LoVo (cell line): ENCODE results near the gene ZNF140.

ENCODE experiments used
- DNase-seq: peaks from one replicate; pipeline ENCODE4 v3.0.0-alpha.2; 2016; ENCODE audit warnings: low spot score

The ZNF140 gene

DNA sequence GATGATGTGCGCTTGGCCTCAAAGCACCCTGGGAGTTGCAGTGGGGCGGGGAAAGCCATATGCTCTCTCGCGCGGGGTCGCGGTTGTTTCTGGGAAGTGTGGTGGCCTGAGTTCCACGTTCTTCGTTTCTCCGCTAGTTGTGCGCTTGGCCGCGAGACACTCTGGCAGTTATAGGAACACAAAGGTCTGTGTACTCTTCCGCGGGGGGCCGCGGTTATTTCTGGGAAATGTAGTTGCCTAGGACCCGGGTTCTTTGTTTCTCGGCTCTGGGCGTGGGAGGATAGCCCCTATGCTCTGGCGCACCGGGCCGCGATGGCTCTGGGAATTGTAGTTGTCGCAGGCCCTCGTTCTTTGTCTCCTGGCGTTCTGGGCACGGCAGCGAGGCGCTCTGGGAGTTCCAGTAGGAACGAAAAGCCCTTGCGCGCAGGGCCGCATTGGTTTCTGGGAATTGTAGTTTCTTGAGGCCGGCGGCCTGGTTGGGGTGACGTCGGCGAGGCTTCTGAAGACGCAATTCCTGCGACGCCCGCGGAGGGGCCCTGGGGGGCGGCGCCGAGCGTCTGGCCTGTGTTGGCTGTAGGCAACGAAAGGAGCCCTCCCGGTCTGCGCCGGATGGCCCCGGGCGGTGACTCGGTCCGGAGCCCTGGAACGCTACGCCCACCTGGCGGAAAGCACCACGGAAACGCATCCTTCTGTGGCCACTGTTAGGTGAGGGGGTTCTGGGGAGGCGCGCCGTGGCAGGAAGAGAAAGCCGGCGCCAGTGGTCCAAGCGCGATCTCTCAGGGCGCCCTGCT lies at the start of gene ZNF140:
ZNF140 (plus strand) TSS at position 556 of the 791 bp plus-strand sequence. CDS start 398 bp downstream, outside the sequence.
- DNase-seq: no peak

DNA sequence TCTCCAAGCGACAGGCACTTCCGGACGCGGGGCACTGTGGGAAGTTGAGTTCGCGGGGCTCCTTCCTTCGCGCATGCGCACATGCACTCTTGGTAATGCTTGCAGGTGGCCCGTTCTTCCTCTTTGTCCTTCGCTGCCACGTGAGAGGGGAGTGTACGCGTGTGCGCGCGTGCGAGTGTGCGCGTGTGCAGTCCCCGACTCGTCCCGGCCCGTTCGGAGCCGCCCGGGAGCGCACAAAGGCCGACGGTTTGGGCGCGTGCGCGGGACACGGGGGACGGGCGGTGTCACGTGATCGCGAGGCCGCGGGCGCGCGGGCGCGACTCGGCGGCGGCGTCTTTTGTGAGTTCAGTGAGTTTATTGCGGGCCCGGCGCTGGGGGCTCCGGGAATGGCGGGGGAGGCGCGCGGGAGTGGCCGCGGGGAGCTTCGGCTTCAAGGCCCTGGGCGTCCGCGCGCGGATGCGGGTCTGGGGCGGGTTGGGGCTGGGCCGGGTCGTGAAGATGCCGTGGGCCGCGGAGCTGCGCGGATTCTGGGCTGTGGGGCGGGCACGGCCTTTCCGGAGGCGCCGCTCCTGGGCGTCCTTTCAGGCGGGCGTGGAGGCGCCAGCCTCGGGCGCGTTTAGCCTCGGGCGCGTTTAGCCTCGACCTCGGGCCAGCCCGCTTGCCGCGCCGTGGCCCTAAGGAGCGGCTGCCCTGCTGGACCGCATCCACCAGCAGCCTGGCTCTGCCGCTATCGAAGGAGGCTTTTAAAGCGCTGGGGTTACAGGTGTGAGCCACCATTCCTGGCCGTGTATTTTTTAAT lies 43.3 kb upstream of the ZNF140 start, which contains the start of gene ZNF84:
ZNF84 (plus strand) TSS at position 303 of the 799 bp plus-strand sequence. CDS start 3,959 bp downstream, outside the sequence.
- peak; percentile 81 for DNase-seq

DNA sequence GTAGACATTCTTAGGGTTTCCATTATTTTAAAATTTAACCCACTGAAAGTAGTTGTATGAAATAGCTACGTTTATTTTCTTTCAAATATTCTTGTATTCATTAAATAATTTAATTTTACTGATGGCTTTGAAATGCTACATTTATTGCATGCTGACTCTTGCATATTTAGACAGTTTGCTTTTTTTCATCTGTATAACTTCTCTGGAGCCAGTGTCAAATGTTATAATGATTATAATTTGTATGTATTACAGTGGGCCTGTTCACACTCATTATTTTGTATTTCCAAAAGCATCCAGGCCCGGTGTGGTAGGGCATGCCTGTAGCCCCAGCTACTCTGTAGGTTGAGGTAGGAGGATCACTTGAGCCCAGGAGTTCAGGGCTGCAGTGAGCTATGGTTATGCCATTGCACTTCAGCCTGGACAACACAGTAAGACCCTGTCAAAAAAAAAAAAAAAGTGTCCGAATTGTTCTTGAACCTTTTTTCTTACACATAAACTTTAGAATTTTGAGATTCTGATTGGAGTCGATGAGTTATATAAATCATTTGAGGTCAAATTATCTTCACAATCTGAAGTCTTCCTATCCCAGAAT lies 42.5 kb upstream of the ZNF140 start:
- no peak for DNase-seq

DNA sequence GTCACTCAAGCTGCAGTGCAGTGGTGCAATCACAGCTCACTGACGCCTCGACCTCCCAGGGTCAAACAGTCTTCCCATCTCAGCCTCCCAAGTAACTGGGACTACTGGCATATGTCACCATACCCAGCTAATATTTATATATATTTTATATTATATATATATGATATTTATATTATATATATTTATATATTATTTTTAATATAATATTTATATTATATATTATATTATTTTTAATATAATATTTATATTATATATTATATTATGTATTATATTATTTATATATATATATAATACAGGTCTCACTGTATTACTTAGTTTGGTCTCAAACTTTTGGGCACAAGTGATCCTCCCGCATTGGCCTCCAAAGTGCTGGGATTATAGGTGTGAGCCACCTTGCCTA lies 34.0 kb upstream of the ZNF140 start:
- DNase-seq: no peak

DNA sequence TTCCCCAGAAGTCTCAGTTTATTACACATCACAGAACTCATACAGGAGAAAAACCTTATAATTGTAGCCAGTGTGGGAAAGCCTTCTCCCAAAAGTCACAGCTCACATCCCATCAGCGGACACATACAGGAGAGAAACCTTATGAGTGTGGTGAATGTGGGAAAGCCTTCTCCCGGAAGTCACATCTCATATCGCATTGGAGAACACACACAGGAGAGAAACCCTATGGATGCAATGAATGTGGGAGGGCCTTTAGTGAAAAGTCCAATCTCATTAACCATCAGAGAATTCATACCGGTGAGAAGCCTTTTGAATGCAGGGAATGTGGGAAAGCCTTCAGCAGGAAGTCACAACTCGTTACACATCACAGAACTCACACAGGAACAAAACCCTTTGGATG lies 23.3 kb upstream of the ZNF140 start:
- DNase-seq: no peak

DNA sequence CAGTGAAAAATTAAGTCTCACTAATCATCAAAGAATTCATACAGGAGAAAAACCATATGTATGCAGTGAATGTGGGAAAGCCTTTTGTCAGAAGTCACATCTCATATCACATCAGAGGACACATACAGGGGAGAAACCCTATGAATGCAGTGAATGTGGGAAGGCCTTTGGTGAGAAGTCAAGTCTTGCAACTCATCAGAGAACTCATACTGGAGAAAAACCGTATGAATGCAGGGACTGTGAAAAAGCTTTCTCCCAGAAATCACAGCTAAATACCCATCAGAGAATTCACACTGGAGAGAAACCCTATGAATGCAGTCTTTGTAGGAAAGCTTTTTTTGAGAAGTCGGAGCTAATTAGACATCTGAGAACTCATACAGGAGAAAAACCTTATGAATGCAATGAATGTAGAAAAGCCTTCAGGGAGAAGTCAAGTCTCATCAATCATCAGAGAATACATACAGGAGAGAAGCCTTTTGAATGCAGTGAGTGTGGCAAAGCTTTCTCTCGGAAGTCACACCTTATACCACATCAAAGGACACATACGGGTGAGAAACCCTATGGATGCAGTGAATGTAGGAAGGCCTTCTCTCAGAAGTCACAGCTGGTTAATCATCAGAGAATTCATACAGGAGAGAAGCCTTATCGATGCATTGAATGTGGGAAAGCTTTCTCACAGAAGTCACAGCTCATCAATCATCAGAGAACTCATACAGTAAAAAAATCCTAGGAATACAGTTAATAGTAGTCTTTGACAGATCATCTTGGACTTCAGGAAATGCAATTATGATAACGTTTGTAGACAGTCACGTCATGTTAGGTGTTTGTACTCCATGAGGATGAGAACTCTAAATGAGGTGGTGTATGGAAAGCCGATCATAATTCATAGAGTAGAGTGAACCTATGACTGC lies 22.3 kb upstream of the ZNF140 start:
- DNase-seq: no peak

DNA sequence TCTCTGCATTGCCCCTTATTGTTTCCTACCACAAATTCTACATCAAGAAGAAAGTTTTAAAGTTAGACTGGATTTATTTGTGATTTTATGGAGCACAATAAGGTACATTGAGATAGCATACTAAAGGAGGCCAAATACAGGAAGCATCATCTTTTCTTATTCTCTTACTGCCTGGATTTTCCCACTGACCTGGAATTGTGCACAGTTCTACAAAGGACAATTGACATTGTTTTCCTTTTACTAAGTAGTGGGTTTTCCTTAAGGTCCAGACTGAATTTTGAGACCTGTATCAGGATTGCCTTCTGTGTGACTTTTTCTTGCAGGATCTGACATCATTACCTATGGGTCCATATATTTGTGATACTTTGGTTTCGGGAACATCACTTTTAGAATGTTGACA lies 18.8 kb upstream of the ZNF140 start:
- no peak for DNase-seq

DNA sequence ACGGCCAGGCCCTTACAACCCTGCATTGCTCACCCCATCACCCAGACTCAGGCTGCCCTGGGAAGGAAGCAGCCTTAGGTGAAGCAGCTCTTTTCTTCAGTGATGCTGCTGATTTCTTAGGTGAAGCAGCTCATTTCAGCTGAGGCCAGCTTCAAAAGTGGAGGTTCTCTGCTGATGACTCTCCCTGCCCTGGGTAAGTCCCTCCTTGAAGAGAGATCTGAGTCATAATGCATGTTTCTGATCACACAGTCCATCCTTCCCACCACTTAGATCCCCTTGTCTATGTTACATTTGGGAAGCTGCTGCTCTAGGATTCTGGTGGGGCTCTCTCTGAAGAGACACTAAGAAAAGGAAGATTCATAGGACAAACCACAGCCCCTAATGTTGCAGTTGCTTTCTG lies 17.2 kb upstream of the ZNF140 start:
- DNase-seq: no peak

DNA sequence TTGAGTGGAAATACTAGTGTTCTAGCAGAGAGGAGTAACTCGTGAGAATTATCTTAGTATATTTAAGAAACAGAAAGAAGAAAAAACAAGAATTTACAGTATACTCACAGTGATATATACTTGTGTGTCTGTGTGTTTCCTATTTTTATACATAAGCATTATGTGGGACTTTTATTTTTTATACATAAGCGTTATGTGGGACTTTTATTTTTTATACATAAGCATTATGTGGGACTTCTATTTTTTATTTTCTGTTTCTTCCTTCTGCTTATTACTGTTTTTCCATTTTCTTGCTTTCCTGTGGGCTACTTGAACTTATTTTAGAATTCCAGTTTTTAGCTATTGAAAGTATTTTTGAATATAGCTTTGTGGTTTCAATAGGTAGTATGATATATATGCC lies 6.9 kb upstream of the ZNF140 start:
- no peak for DNase-seq

DNA sequence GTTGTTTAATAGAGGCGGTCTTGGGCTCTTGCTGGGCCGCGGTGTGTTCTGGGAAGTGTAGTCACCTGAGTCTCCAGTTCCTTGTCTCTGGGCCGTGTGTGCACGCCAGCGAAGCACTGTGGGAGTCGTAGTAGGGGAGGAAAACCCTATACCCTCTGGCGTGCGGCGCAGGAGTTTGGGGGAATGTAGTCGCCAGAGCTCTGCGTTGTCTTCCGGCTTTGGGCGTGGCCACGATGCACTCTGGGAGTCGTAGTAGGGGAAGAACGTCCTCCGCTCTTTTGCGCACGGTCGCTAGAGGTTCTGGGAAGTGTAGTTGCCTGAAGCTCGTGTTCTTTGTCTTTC lies 726 bp upstream of the ZNF140 start:
- no peak for DNase-seq

DNA sequence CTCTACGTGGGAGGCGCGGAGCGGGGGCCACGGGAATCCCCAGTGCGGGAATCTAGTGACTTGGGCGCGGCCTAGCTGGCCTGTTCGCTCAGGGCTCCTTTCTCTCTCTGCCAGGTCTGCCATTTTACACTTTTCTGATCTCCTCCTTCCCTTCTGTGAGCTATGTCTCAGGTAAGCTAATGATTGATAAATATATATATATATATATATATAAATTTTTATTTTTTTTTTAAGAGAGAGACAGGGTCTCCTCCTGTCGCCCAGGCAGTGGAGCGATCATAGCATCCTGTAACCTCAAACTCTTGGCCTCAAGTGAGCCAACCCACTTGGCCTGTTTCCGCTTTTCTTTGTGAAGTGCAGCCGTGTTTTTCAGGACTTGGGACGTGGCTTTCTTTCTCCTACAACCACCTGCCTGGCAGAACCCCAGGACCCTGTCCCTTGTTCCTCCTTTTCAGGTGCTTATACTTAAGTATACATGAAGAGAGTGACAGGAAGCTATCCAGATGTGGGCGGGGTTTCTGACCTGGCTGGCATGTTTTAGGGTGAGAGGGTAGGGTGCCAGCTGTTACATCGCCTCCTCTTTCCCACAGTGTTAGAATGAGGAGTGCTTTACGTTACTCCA lies 547 bp downstream of the ZNF140 start:
- no peak for DNase-seq

DNA sequence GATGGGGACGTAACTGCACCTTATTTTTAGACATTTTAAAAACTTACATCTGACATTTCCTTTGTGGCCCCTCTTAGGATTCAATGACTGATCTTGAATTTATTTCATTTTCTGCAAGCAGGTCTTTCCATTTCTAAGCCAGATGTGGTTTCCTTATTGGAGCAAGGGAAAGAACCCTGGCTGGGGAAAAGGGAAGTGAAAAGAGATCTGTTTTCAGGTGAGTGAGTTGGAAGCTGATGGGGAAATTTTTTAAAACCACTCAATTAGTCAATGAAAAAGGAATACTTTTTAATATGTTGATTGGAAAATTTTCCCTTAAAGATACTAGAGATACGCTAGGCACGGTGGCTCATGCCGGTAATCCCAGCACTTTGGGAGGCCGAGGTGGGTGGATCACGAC lies 2.6 kb downstream of the ZNF140 start:
- DNase-seq: no peak

DNA sequence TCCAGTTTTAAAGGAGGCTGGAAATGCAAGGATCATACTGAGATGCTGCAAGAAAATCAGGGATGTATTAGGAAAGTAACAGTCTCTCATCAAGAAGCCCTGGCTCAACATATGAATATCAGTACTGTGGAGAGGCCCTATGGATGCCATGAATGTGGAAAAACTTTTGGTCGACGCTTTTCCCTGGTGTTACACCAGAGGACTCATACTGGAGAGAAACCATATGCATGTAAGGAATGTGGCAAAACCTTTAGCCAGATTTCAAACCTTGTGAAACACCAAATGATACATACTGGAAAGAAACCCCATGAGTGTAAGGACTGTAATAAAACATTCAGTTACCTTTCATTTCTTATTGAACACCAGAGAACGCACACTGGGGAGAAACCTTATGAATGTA lies 24.9 kb downstream of the ZNF140 start:
- DNase-seq: no peak

DNA sequence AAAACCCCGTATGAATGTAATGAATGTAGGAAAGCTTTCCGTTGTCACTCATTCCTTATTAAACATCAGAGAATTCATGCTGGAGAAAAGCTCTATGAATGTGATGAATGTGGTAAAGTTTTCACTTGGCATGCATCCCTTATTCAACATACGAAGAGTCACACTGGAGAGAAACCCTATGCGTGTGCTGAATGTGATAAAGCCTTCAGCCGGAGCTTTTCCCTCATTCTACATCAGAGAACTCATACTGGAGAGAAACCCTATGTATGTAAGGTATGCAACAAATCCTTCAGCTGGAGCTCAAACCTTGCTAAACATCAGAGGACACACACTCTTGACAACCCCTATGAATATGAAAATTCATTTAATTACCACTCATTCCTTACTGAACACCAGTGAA lies 25.5 kb downstream of the ZNF140 start:
- no peak for DNase-seq

DNA sequence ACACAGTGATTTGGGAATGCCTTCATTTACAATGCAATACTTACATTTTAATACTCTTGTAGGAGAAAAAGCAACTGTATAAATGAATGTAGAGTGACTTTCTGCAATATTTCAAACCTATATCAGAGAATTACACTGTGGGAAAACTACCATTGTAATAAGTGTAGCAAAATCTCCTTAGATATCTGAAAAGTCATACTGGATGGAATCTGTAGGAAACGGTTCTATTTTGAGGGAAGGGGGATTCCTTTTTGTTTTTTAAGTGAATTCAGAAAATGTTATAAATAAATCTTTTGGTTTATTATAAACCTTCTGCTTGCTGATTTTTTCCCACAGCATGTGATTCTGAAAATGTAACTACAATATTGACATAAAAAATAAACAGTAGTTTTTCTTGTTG lies 26.4 kb downstream of the ZNF140 start:
- no peak for DNase-seq

DNA sequence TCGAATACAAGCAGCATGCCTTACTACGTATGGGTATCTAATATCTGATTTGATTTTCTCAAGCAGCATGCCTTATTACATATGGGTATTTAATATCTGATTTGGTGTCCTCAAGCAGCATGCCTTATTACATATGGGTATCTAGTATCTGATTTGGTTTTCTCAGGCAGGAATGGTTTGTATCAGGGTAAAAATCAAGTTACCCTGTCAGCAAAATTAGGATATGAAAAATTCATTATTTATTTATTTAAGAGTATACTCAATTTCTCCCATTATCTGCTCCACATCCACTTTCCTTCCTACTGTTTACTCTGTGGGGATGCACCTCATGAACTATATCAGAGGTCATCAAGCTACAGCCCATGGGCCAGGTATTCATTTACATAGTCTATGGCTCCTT lies 27.4 kb downstream of the ZNF140 start:
- no peak for DNase-seq

DNA sequence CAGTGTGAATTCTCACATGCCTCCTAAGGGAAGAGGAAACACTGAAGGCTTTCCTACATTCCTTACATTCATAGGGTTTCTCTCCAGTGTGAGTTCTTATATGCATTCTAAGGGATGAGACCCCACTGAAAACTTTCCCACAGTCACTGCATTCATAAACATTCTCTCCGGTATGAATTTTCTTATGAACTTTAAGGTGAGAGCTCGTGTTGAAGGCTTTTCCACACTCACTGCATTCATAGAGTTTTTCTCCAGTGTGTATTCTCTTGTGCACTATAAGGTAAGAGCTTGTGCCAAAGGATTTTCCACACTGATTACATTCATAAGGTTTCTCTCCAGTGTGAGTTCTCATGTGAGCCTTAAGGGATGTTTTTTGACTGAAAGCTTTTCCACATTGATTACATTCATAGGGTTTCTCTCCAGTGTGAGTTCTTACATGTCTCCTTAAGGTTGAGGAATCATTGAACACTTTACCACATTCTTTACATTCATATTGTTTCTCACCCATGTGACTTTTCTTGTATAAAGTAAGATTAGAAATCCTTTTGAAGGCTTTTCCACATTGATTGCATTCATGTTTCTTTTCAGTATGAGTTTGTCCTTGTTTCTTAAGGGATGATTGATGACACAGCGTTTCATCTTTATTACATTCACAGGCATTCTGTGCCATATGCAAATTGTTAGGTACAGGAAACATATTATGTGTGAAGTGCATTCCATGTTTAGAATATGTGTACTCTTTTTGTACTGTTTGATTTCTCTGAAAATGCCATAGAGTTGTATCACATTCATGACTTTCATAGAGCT lies 39.9 kb downstream of the ZNF140 start:
- DNase-seq: no peak

DNA sequence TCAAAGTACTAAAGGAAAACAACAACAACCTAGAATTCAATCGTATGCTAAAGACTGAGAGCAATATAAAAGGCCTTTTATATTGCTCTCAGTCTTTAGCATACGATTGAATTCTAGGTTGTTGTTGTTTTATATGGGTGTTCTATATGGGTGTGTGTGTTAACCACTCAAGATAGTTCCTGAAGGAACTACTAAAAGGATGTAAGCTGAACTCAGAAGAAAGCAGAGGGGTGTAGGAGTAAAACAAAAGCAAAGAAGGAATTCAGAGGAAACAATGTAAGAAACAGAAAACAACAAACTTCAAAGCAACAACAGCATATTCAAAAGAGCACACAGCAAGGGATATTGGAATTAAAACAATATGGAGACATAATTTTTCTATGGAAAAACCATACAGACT lies 44.0 kb downstream of the ZNF140 start:
- no peak for DNase-seq

DNA sequence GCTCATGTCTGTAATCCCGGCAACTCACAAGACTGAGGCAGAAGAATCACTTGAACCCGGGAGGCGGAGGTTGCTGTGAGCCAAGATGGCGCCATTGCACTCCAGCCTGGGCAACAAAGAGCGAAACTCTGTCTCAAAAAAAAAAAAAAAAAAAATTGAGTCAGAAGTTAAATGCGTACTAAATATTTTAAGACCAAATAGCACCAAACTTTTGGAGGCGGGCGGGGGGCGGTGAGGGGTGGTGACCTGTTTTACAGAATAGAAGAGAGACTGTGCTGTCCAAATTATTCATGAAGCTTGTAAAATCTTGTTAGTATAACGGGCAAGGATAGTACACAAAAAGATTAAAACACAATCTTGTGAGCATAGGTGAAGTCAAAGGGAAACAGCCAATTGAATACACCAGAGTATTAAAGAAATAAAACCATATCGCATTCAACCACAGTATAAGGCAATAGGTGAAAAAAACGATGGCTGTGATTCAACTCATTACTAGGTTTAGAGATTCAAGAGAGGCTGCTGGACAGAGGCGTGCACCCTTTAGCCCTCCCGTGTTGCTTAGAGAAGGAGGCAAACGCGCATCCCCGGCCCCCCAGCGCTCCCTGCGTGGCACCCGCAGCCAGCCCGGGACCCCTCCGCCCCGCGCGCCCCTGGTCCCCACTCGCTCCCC lies 48.8 kb downstream of the ZNF140 start:
- no peak for DNase-seq
